ENCODE data around the gene ITIH3.

The ITIH3 gene

GRCh38 chr3:52822363-52822762, 27.8 kb downstream of the ITIH3 start:
- Mint-ChIP-seq H3K9me3 (no peaks in the 10 kb centered on the region), H3K27me3 (no peaks in the 10 kb centered on the region), H3K4me3 (no peak overlapping the region), H3K4me1 (no peaks in the 10 kb centered on the region), H3K36me3 (peaks cover 0 to 3% of the 10 kb centered on the region in 2 donors), H3K27ac (no peak overlapping the region)
- ATAC-seq (replicated peaks) (no peak), DNase-seq (no peak)

GRCh38 chr3:52824037-52824436, 29.4 kb downstream of the ITIH3 start:
- no peak overlapping the region for H3K27ac Mint-ChIP-seq
- H3K27me3 Mint-ChIP-seq: no peaks in the 10 kb centered on the region
- no peaks in the 10 kb centered on the region for H3K4me1 Mint-ChIP-seq
- no peaks in the 10 kb centered on the region for H3K9me3 Mint-ChIP-seq
- H3K36me3 Mint-ChIP-seq: peaks cover 0 to 3% of the 10 kb centered on the region in 2 donors
- no peak for ATAC-seq (replicated peaks)
- DNase-seq: no peak
- no peak overlapping the region for H3K4me3 Mint-ChIP-seq

- DNase-seq: no peak
- Mint-ChIP-seq H3K36me3 (no peaks in the 10 kb centered on the region), H3K27ac (no peak overlapping the region)
These were observed 32.8 kb downstream of the ITIH3 start for GRCh38 chr3:52827441-52827840.

GRCh38 chr3:52827866-52828376, 33.3 kb downstream of the ITIH3 start:
- no peaks in the 10 kb centered on the region for H3K36me3 Mint-ChIP-seq
- H3K27ac Mint-ChIP-seq: peak overlapping the region; percentile 42
- no peak for ATAC-seq (replicated peaks)
- DNase-seq: no peak
- H3K4me3 Mint-ChIP-seq: no peak overlapping the region
- no peaks in the 10 kb centered on the region for H3K4me1 Mint-ChIP-seq
- no peaks in the 10 kb centered on the region for H3K27me3 Mint-ChIP-seq
- no peaks in the 10 kb centered on the region for H3K9me3 Mint-ChIP-seq

More at GRCh38 chr3:52827441-52827840, 32.8 kb downstream of the ITIH3 start:
- no peaks in the 10 kb centered on the region for H3K27me3 Mint-ChIP-seq
- no peak overlapping the region for H3K4me3 Mint-ChIP-seq
- H3K9me3 Mint-ChIP-seq: no peaks in the 10 kb centered on the region
- no peak for ATAC-seq (replicated peaks)
- no peaks in the 10 kb centered on the region for H3K4me1 Mint-ChIP-seq

- Mint-ChIP-seq H3K4me1 (no peaks in the 10 kb centered on the region), H3K4me3 (no peak overlapping the region), H3K27ac (no peak overlapping the region), H3K9me3 (no peaks in the 10 kb centered on the region), H3K36me3 (peaks cover 0 to 7% of the 10 kb centered on the region in 2 donors), H3K27me3 (no peaks in the 10 kb centered on the region)
- ATAC-seq (replicated peaks) (no peak), DNase-seq (no peak)
These were observed 34.9 kb downstream of the ITIH3 start for GRCh38 chr3:52829482-52829881.

GRCh38 chr3:52829906-52830463, 35.4 kb downstream of the ITIH3 start:
- H3K4me3 Mint-ChIP-seq: no peak overlapping the region
- H3K4me1 Mint-ChIP-seq: no peaks in the 10 kb centered on the region
- no peaks in the 10 kb centered on the region for H3K9me3 Mint-ChIP-seq
- no peaks in the 10 kb centered on the region for H3K27me3 Mint-ChIP-seq
- H3K36me3 Mint-ChIP-seq: peaks cover 2 to 10% of the 10 kb centered on the region in 2 donors
- no peak for DNase-seq
- no peak for ATAC-seq (replicated peaks)
- H3K27ac Mint-ChIP-seq: no peak overlapping the region

- DNase-seq: no peak
- Mint-ChIP-seq H3K4me1 (no peaks in the 10 kb centered on the region), H3K4me3 (no peak within 1 kb of the TSS), H3K27me3 (no peaks in the 10 kb centered on the region), H3K9me3 (no peaks in the 10 kb centered on the region), H3K27ac (no peak within 1 kb of the TSS), H3K36me3 (peaks cover 6 to 14% of the 10 kb centered on the region in 2 donors)
- ATAC-seq (replicated peaks): no peak
These were observed 36.1 kb downstream of the ITIH3 start, which contains the start of gene ITIH4 for GRCh38 chr3:52830535-52831258. ITIH4 (minus strand) TSS chr3:52830672; CDS start chr3:52830642, 30 bp downstream.

GRCh38 chr3:52831500-52832301, 37.1 kb downstream of the ITIH3 start:
- ATAC-seq (replicated peaks) (no peak), DNase-seq (no peak)
- no peaks in the 10 kb centered on the region for H3K9me3 Mint-ChIP-seq
- no peak overlapping the region for H3K27ac Mint-ChIP-seq
- peaks cover under 1 to 4% of the 10 kb centered on the region in 2 donors for H3K4me1 Mint-ChIP-seq
- H3K4me3 Mint-ChIP-seq: no peak overlapping the region
- H3K36me3 Mint-ChIP-seq: peaks cover 6 to 14% of the 10 kb centered on the region in 2 donors
- H3K27me3 Mint-ChIP-seq: no peaks in the 10 kb centered on the region

- ATAC-seq (replicated peaks): no peak
- H3K36me3 Mint-ChIP-seq: peaks cover 11 to 17% of the 10 kb centered on the region in 2 donors
- H3K9me3 Mint-ChIP-seq: no peaks in the 10 kb centered on the region
- no peak overlapping the region for H3K4me3 Mint-ChIP-seq
- no peaks in the 10 kb centered on the region for H3K27me3 Mint-ChIP-seq
- no peak for DNase-seq
- H3K27ac Mint-ChIP-seq: no peak overlapping the region
- H3K4me1 Mint-ChIP-seq: peaks cover 5 to 7% of the 10 kb centered on the region in 2 donors
These were observed 38.6 kb downstream of the ITIH3 start for GRCh38 chr3:52833202-52833601.

- peaks cover 13 to 18% of the 10 kb centered on the region in 2 donors for H3K36me3 Mint-ChIP-seq
- DNase-seq (no peak), ATAC-seq (replicated peaks) (no peak)
- H3K4me1 Mint-ChIP-seq: peaks cover 7 to 10% of the 10 kb centered on the region in 2 donors
- no peaks in the 10 kb centered on the region for H3K27me3 Mint-ChIP-seq
- H3K4me3 Mint-ChIP-seq: no peak within 1 kb of the TSS
- no peaks in the 10 kb centered on the region for H3K9me3 Mint-ChIP-seq
- no peak within 1 kb of the TSS for H3K27ac Mint-ChIP-seq
These were observed 40.4 kb downstream of the ITIH3 start, which contains the start of gene MUSTN1 for GRCh38 chr3:52834871-52835501. MUSTN1 (minus strand) TSS chr3:52835019; CDS start chr3:52834948, 71 bp downstream.

GRCh38 chr3:52835766-52836470, 41.3 kb downstream of the ITIH3 start:
- no peak overlapping the region for H3K27ac Mint-ChIP-seq
- H3K4me1 Mint-ChIP-seq: peaks cover 8 to 10% of the 10 kb centered on the region in 2 donors
- DNase-seq: no peak
- no peak overlapping the region for H3K4me3 Mint-ChIP-seq
- H3K36me3 Mint-ChIP-seq: peaks cover 20 to 23% of the 10 kb centered on the region in 2 donors
- H3K27me3 Mint-ChIP-seq: no peaks in the 10 kb centered on the region
- ATAC-seq (replicated peaks): no peak
- H3K9me3 Mint-ChIP-seq: no peaks in the 10 kb centered on the region

GRCh38 chr3:52836471-52836845, 41.9 kb downstream of the ITIH3 start:
- Mint-ChIP-seq H3K4me3 (no peak overlapping the region), H3K36me3 (peaks cover 20 to 27% of the 10 kb centered on the region in 2 donors), H3K9me3 (no peaks in the 10 kb centered on the region), H3K27ac (no peak overlapping the region), H3K4me1 (peaks cover 10 to 12% of the 10 kb centered on the region in 2 donors), H3K27me3 (no peaks in the 10 kb centered on the region)
- DNase-seq: no peak
- no peak for ATAC-seq (replicated peaks)

GRCh38 chr3:52836986-52837385, 42.4 kb downstream of the ITIH3 start:
- ATAC-seq (replicated peaks): no peak
- Mint-ChIP-seq H3K4me3 (no peak overlapping the region), H3K9me3 (no peaks in the 10 kb centered on the region), H3K27ac (no peak overlapping the region), H3K36me3 (peaks cover 23 to 32% of the 10 kb centered on the region in 2 donors), H3K27me3 (no peaks in the 10 kb centered on the region), H3K4me1 (peaks cover 10 to 12% of the 10 kb centered on the region in 2 donors)
- no peak for DNase-seq

Data from stimulated activated naive B cell treated with anti-CD40 and anti-IgM and Interleukin-4, amounts not matched to agents 10 μg/mL and 1 μg/mL and 100 μg/mL, for 72 hours (primary cell).